Progenitor cell of endocrine pancreas (in vitro differentiated cells): ENCODE data around the gene DND1. TPM values are rescaled to one million over a fixed set of nuclear protein-coding genes. Genes with fewer than 3 reads are reported as not detected.
"Not testable (repeated sequence)": the region's sequence is repeated elsewhere in the genome, so short reads cannot be mapped to it uniquely, and the experiment has no call there.

Source experiments
- DNase-seq: peaks from one replicate; pipeline ENCODE4 v3.0.0; 2021; ENCODE audit warnings: low spot score; ENCODE audit not compliant: unreplicated experiment
- H3K27ac Mint-ChIP-seq: 2 replicates; pipeline ENCODE4 v1.8.0; 2021; ENCODE audit warnings: mild to moderate bottlenecking, moderate library complexity, mixed read lengths
- H3K27me3 Mint-ChIP-seq: 2 replicates; pipeline ENCODE4 v1.8.0; 2021; ENCODE audit warnings: mixed read lengths
- H3K36me3 Mint-ChIP-seq: 2 replicates; pipeline ENCODE4 v1.8.0; 2022; ENCODE audit warnings: mixed read lengths; ENCODE audit not compliant: insufficient read depth
- H3K4me1 Mint-ChIP-seq: 2 replicates; pipeline ENCODE4 v1.8.0; 2021; ENCODE audit warnings: low read depth, mixed read lengths
- H3K4me3 Mint-ChIP-seq: 2 replicates; pipeline ENCODE4 v1.8.0; 2021; ENCODE audit warnings: low read depth, mild to moderate bottlenecking, moderate library complexity, mixed read lengths
- H3K9me3 Mint-ChIP-seq: 2 replicates; pipeline ENCODE4 v1.8.0; 2021; ENCODE audit warnings: low read depth, mixed read lengths
- total RNA-seq: library from RNA; stranded (reverse); gene quantifications from 2 replicates; pipeline ENCODE4 v1.2.1, GENCODE V29; 2021
- TF ChIP-seq, protein P1 (sequence below): fragments of 200-600 bp; sonication (generic); IDR thresholded peaks from one replicate; pipeline ENCODE4 v1.5.0; 2021; ENCODE audit warnings: antibody characterized with exemption, mild to moderate bottlenecking; ENCODE audit not compliant: unreplicated experiment

DND1 gene
- total RNA-seq, 1 donor from 2014 or later, result 3.1 TPM

DNA sequence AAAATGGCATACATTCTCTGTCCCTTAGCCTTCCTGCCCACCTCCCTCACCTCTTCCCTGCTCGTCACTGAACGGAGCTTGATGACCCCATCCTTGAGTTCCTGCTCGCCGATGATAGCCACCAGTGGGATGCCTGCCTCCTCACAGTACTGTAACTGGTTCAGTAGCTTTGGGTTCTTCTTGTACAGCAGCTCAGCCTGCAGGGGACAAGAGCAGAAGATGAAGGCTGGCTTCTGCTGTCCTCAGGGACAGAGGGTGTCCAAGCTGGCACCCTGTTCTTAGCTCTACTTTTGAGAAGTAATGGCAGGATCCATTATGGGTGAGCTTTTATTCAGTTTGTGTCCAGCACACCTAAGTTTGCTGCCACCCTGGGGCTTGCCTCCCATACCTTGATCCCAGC lies 1.3 kb upstream of the DND1 start:
- peaks cover 22% of the 10 kb centered on the region for H3K36me3 Mint-ChIP-seq
- H3K27ac Mint-ChIP-seq, result no peak overlapping the region
- no peak overlapping the region for H3K4me3 Mint-ChIP-seq
- TF ChIP-seq, protein P1, sequence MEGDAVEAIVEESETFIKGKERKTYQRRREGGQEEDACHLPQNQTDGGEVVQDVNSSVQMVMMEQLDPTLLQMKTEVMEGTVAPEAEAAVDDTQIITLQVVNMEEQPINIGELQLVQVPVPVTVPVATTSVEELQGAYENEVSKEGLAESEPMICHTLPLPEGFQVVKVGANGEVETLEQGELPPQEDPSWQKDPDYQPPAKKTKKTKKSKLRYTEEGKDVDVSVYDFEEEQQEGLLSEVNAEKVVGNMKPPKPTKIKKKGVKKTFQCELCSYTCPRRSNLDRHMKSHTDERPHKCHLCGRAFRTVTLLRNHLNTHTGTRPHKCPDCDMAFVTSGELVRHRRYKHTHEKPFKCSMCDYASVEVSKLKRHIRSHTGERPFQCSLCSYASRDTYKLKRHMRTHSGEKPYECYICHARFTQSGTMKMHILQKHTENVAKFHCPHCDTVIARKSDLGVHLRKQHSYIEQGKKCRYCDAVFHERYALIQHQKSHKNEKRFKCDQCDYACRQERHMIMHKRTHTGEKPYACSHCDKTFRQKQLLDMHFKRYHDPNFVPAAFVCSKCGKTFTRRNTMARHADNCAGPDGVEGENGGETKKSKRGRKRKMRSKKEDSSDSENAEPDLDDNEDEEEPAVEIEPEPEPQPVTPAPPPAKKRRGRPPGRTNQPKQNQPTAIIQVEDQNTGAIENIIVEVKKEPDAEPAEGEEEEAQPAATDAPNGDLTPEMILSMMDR, result no peak
- H3K27me3 Mint-ChIP-seq, result no peaks in the 10 kb centered on the region
- no peaks in the 10 kb centered on the region for H3K4me1 Mint-ChIP-seq
- DNase-seq, result no peak
- H3K9me3 Mint-ChIP-seq, result no peaks in the 10 kb centered on the region

DNA sequence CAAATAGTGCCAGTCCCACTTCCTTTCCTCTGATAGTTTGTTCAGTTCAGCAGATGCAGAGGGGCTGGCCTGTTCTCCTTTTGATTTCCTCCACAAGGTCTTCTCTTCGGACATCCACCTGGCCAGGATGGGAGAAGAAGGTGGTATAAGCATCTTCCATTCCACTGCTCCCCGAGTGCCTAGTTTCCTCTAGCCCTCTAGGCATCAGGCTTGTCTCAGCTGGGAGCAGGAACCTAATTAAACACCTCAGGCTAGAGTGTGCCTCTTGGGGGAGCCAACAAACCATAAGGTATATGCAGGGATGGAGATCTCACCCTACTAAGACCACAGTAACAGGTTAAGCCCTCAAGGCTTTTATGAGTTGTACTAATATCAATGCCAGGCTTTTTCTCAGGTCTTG lies 835 bp upstream of the DND1 start:
- no peaks in the 10 kb centered on the region for H3K9me3 Mint-ChIP-seq
- H3K27me3 Mint-ChIP-seq, result no peaks in the 10 kb centered on the region
- TF ChIP-seq, protein P1, result no peak
- no peak overlapping the region for H3K27ac Mint-ChIP-seq
- DNase-seq, result no peak
- H3K36me3 Mint-ChIP-seq, result peaks cover 22% of the 10 kb centered on the region
- H3K4me1 Mint-ChIP-seq, result no peaks in the 10 kb centered on the region
- H3K4me3 Mint-ChIP-seq, result no peak overlapping the region

DNA sequence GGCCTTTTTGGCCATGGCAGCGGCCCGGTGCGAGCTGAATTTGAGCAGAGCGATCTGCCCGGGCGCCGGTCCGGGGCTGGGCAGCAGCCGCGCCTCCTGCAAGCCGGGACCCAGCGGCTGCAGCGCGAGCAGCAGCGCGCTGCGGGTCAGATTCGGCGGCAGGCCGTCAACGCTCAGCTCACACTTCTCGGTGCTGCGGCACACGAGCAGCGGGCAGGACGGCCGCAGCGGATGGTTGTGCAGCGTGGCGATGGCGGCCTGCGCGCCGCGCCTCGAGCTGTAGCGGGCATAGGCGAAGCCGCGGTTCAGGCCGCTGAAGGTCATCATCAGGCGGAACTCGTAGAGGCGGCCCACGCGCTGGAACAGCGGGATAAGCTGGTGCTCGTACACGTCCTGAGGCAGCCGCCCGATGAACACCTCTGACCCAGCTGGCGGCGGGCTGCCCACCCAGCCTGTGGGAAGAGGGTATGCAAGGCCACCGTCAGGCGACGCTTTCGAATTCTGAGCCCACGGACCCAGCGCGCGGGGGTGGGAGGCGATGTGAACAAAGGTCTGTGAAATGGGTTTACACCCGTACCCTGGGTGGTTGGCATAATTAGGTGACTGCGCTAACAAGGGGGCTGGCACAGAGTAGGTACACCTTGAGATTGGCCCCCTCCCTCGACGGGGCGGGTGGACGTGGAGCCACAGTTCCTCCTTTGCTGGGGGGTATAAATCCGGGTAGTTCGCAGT lies 755 bp downstream of the DND1 start:
- H3K36me3 Mint-ChIP-seq, result peaks cover 22% of the 10 kb centered on the region
- no peaks in the 10 kb centered on the region for H3K4me1 Mint-ChIP-seq
- no peak overlapping the region for H3K27ac Mint-ChIP-seq
- H3K27me3 Mint-ChIP-seq, result no peaks in the 10 kb centered on the region
- DNase-seq, result no peak
- H3K9me3 Mint-ChIP-seq, result no peaks in the 10 kb centered on the region
- no peak overlapping the region for H3K4me3 Mint-ChIP-seq
- TF ChIP-seq, protein P1, result no peak

DNA sequence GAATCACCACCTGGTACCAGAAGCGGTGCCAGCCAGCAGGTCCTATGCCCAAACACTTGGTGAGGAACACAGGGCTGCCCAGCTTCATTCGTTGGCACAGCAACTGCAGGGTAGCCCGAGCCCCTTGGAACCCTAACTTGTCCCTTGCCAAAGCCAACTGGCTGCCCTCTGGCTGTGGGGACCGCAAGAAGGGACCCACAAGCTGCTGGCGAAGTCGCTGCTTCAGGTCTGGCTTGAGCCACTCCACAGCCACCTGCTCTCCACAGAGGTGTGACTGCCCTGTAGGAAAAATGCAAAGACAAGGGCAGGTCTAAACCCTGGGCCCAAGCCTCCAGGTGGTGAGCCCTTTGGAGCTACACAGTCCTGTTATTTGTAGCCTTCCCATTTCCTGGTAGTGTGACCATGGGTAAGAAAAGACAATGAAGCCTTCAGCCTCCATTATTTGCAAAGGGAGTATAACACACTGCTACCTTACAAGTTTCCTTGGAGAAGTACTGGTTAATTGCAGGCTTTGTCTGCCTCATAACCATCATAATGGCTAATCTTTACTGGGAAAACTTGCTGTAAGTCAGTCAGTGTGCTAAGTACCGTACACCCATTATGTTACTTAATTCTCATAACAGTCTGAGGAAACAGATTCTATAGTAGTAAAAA lies 1.8 kb downstream of the DND1 start:
- no peak overlapping the region for H3K27ac Mint-ChIP-seq
- H3K27me3 Mint-ChIP-seq, result no peaks in the 10 kb centered on the region
- peaks cover 17% of the 10 kb centered on the region for H3K36me3 Mint-ChIP-seq

DNA sequence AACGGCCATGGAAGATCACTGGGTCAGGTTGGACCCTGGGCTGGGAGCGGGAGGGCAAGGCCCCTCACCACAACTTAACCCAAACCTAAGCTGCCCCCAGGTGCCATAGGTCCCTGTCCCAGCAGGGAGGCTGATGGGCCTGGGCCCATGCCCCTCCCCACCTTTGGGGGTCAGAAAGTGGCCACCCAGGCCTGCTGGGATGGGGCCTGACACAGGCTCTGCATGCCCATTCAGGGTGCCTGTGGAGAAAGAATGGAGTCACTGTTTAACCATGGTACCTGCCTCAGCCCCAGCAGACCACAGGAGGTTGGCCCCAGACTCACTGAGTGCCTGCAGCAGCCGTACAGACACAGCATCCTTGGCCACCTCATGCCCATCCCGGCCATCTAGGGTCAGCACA lies 2.3 kb downstream of the DND1 start:
- DNase-seq, result not testable (repeated sequence)
- peaks cover 14% of the 10 kb centered on the region for H3K36me3 Mint-ChIP-seq

More for the DNA sequence above, 1.8 kb downstream of the DND1 start:
- peaks cover under 1% of the 10 kb centered on the region for H3K4me1 Mint-ChIP-seq
- H3K9me3 Mint-ChIP-seq, result no peaks in the 10 kb centered on the region
- TF ChIP-seq, protein P1, result no peak
- DNase-seq, result no peak
- H3K4me3 Mint-ChIP-seq, result no peak overlapping the region

More for the DNA sequence above, 2.3 kb downstream of the DND1 start:
- not testable (repeated sequence) for H3K27me3 Mint-ChIP-seq, H3K27ac Mint-ChIP-seq, H3K4me1 Mint-ChIP-seq, H3K4me3 Mint-ChIP-seq, H3K9me3 Mint-ChIP-seq
